NCI-H146 treated with DMSO at 0.1 percent for 48 hours (cell line): Measurements from ENCODE around the gene KRTCAP3.
A peak's percentile ranks its signal among the peaks of the same experiment; 100 is the strongest.

Experiments used
- DNase-seq: peaks from one replicate; lab custom pipeline; 2025; ENCODE audit not compliant: unreplicated experiment; lab: John Stamatoyannopoulos, UW

The KRTCAP3 gene

DNA sequence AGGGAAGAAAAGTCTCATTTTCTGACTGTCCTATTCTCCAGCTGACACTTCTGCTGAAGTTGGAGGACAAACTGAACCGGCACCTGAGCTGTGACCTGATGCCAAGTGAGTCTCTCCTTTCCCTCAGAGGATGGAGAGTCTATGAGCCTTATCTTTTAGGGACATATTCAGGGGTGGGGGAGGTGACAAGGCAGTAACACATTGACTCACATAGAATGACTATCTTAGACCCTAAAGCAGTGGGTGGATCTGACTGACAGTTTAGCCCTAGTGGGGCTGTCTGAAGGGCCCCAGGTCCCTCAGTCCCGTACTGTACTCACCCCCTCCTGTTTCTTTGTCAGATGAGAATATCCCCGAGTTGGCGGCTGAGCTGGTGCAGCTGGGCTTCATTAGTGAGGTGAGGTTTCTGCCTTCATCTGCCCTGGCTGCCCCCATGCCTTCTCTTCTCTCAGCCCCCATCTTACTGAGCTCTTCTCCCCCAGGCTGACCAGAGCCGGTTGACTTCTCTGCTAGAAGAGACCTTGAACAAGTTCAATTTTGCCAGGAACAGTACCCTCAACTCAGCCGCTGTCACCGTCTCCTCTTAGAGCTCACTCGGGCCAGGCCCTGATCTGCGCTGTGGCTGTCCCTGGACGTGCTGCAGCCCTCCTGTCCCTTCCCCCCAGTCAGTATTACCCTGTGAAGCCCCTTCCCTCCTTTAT is 805 bp upstream of the KRTCAP3 start:
- DNase-seq, result no peak

DNA sequence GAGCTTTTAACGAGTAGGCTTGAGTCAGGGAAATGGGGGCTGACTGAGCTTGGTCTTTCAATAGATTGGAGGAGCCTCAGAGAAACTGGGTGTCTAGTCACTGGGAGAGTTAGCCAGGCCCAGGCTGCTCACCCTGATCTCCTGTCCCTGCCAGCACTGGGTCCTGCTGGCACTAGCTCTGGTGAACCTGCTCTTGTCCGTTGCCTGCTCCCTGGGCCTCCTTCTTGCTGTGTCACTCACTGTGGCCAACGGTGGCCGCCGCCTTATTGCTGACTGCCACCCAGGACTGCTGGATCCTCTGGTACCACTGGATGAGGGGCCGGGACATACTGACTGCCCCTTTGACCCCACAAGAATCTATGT is 720 bp downstream of the KRTCAP3 start:
- DNase-seq, result no peak

DNA sequence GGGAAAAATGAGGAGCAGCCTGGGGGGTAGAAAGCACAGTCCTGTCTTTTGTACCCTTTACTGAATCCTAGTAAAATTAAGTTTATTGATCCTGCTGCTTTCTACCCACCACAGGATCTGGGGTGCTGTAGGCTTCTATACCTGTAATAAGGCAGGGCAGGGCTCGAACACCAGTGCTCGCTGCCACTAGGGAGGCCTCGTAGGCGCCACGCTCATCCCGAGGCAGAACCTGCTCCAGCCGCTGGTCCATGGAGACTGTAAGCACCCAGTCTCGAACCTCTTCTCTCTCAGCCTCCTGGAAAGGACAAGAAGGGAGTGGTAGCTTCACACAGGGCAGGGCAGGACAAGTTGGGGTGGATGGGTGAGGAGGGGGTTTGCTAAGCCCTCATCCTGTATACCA is 3.0 kb downstream of the KRTCAP3 start:
- no peak for DNase-seq

DNA sequence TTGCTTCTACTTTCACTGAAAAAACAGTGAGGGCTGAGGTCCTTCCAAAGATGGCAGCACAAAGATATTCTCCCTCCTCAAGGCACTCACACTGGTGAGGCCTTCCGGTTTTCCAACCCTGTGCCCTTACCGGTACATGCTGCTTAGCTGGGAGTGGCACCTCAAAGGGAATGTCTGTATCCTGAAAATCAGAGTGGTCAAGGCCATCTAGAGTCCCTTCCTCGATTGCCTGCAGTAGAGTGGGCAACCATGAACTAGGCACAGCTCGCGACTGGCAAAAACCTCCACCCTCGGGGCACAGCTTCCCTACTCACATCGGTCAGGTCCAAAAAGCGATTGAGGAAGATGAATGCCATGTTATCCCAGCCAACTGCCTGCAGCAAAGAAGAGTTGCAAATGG is 3.4 kb downstream of the KRTCAP3 start:
- no peak for DNase-seq

DNA sequence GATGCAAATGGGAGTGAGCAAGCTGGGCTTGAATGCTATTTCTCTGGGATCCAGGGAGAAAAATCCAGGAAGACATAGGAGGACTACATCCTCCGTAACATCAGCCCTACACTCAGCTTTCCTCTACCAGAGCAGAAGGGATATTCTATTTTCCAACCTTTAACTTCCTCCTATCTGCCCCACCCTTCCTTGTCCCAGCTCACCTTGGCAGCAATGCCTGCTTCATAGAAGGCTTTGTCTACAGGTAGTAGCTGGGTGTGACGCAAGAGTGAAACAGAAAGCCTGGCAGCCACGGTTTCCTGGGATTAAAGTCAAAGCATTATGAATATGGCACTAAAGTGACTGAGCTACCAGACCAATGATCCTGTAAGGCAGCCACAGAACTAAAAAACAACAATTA is 3.9 kb downstream of the KRTCAP3 start:
- DNase-seq, result no peak

DNA sequence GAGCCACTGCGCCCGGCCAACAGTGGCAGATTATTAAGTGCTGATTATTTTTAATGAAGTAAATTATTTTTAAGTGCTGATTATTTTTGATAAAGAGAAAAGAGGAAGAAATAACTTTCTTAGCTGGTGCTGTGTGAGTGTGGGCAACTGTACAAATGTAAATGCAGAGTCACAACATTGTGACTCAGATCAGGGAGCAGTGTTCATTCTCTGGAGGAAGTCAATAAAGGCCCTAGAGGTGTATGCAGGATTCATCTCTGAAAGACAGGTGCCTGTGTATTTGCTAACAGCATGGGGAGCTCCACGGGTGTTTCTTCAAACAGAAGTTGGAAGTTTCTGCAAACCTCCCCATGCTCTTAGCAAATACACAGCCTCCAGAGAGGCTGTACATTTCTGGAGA is 6.2 kb downstream of the KRTCAP3 start:
- DNase-seq, result peak; percentile 80

DNA sequence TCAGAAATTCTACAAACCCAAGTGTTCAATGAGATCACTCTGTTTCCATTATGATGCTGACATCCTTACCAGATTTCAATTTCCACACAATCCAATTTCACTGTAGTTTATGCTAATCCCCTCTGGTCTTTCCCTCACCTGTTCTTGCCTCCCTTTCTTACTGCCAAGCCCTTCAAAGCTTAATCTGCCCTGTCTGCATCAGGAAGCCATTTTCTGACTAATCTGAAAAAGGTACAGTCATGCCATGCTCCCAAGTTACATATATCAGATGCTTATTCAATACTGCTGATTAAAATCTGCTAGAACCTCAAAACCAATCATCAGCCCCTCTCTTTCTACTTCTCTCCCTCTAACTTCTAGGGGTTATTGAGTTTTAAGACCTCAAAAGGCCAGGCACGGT is 8.9 kb downstream of the KRTCAP3 start:
- DNase-seq, result no peak

DNA sequence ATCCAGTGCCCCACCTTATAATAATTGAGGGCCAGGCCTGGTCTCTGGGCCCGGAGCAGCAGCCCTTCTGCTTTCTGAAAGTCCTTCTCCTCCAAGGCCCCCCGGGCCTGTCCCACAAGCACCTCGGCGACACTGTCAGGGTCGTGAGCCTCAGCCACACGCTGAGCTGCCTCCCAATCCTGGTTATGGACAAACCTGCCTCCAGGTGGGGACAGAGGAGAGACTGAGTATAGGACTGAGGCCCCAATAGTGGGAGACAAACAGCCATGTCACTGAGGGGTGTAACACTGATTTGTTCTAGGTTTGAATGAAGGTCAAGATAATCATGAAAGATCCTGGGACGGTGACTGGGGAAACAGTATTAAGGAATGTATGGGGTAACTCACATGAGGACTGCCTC is 11.8 kb downstream of the KRTCAP3 start:
- DNase-seq, result no peak

DNA sequence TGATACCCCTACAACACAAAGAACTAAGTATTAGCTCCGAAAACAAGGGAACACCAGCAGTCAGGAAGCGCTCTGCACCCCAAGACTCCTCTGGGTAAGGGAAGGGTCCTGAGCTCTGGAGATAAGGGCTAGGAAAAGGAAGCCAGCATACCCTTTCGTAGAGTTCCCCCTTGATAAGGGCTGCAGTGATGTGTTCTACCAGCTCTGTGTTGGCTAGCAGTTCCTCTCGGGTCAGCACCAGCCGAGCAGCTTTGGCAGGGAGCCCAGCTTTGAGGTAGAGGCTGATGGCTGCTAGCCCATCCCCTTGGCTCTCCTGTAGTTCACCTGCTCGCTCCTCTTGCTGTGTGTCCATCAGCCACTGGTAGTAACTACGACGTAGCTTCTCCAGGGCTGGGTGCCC is 18.9 kb downstream of the KRTCAP3 start:
- DNase-seq, result no peak

DNA sequence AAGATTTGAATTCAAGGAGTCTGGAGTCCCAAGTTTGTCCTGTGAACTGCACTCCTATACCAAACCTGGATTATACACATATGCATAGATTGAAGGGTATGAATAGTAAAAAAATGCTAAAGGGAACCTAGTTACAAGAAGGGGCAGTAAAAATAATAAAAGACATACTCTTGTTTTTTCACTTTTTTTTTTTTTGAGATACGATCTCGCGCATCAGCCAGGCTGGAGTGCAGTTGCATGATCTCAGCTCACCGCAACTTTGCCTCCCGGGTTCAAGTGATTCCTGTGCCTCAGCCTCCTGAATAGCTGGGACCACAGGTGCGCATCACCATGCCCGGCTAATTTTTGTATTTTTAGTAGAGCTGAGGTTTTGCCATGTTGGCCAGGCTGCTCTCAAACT is 22.3 kb downstream of the KRTCAP3 start:
- DNase-seq, result no peak

DNA sequence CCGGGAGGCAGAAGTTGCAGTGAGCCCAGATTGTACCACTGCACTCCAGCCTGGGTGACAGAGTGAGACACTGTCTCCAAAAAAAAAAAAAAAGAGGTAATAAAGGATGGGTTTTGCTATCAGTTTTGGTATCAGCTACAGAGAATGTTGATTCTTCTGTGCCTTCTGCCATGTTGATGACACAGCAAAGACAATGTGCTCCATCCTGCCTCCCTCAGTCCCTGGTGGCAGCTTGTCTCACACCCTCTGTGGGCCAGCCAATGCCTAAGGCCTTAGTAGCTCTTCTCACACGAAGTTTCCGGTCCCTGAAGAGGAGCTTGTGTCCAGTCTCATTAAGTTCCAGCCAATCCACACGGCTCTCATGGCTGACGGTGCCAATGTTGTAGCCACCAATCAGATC is 29.8 kb downstream of the KRTCAP3 start:
- DNase-seq, result no peak

DNA sequence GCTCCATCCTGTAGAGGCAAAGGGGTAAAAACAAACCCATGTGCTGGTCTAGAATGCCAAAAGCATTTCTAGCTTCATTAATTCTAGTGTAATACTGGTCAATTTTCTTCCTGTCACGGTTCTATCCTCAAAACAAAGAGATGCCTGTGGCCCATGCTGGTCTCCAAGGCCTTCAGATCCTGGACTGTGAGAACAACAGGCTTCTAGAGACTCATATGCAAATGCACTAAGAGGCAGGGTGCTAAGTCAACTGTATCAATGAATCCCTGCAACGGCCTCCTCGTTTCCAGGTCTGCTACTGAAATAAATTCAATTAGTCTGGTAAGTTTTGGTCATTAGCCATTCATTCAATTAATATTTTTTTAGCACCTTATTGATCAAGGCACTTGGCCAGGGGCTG is 43.3 kb downstream of the KRTCAP3 start:
- no peak for DNase-seq

DNA sequence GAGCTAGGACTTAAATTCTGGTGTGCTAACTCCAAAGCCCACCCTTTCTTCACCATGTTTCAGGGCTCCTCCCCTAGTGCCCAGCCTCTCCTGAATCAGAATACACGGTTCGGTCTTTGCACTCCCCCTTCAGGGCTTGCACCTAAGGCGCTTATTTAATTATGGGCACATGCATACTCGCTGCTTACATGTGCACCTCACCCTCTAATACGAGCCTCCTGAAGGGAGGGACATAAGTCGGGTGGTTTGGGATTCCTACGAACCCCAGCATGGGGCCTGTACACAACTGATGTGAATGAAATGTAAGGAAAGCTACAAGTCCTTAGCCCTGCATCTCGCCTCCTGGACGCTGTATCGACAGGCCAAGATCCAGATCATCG is 46.9 kb downstream of the KRTCAP3 start:
- peak; percentile 47 for DNase-seq

DNA sequence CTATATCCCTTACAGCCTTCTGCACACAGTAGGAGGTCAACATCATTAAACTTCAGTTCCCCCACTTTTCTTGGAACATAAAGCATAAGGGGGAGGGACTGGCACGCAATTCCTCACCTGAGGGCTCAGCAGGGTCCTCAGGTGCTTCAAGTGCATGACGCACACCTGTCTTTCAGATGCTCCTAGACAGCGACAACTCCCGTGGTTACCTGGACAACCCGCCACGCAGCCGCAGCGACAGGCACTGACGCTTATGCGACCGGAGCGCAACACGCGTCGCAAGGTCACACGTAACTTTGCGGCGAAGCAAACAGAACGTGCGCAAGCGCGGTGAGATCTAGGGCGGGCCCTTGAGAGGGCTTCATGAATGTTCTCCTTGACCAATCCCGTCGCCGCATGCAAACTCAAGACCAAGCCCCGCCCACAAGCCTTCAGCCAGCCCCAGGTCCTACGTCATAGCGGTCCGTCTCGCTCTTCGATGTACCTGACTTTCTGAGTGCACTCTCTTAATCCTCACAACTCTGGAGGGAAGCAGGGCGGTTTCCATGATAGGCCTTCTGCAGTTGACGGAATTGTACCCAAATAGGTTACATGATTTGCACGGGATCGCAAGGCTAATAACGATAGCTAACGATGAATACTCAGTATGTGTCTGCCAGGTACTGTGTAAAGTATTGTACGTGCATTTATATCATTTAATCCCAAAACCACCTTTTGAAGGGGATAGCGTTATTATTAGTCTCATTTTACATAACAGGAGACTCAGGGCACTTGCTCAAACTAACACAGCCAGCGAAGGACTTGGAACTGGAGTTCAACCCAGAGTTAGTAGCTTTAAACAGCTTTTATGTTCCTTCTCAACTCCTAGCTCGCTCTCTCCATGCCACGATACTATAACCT is 47.6 kb downstream of the KRTCAP3 start, which contains the start of gene IFT172:
IFT172 (minus strand) TSS at position 246 of the 900 bp plus-strand sequence; CDS start at position 156, 90 bp downstream.
- peak; percentile 99 for DNase-seq

DNA sequence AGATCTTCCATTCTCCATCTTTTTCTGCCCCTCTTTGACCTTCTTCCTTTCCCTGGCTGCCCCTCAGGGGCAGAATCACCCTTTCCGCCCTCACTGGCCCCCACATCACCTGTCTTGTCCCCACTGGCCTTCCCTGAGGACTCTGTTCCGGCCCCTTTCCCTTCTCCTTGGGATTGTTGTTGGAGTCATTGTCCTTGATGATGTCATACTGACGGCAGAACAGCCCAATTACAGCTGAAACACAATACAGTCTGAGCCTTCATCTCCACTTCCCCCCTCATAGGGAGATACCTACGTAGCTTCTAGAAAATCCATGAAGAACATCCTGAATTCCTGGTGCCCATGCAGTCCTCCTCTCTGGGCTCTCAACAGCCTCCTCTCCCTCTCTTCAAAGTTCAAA is 50.4 kb downstream of the KRTCAP3 start:
- DNase-seq, result no peak

DNA sequence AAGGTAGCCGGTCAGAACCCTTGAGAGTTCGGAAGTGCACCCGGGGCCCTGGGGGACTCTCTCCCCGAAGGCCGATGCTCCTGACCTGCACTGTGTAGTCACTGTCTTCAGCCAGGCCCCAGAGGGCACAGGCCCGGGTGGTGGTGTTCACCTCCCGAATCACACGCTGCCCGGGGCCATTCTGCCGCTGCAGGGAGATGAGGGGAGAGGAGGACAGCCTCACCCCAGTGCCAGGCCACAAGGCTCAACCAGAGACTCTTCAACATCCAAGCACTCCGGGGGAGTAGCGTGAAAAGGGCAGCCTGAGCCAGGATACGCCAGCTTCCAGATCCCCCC is 51.7 kb downstream of the KRTCAP3 start:
- DNase-seq, result no peak
